ENCODE results near the gene PBRM1. TPM values are rescaled to one million over a fixed set of nuclear protein-coding genes. Genes with fewer than 3 reads are reported as not detected.
"Not testable (repeated sequence)": the region's sequence is repeated elsewhere in the genome, so short reads cannot be mapped to it uniquely, and the experiment has no call there.

The PBRM1 gene
- polyA plus RNA-seq, 3 donors = 56.4 to 63.4 (median 58.7) TPM

- no peak for DNase-seq (ENCODE audit: low read depth in 3 of 3, low spot score in 2 of 3)
These were observed 148.5 kb downstream of the PBRM1 start for GRCh38 chr3:52537165-52537620.

- peak; percentile 83 to 95 (median 89) for DNase-seq (ENCODE audit: low read depth in 3 of 3, low spot score in 2 of 3)
These were observed 149.1 kb downstream of the PBRM1 start, which contains the start of gene UQCC5 for GRCh38 chr3:52536369-52537164. Gene UQCC5 (plus strand): TSS chr3:52536605. CDS start chr3:52536756, 151 bp downstream.

- no peak for DNase-seq (ENCODE audit: low read depth in 3 of 3, low spot score in 2 of 3)
These were observed 149.7 kb downstream of the PBRM1 start for GRCh38 chr3:52536112-52536368.

GRCh38 chr3:52535411-52536111 is 150.2 kb downstream of the PBRM1 start:
- no peak for DNase-seq (ENCODE audit: low read depth in 3 of 3, low spot score in 2 of 3)

GRCh38 chr3:52534281-52535183 is 151.2 kb downstream of the PBRM1 start:
- DNase-seq (ENCODE audit: low read depth in 3 of 3, low spot score in 2 of 3) = no peak

GRCh38 chr3:52533623-52534280 is 152.0 kb downstream of the PBRM1 start, which contains the start of gene NT5DC2:
Gene NT5DC2 (minus strand): TSS chr3:52533857. CDS start chr3:52533737, 120 bp downstream.
- no peak for DNase-seq (ENCODE audit: low read depth in 3 of 3, low spot score in 2 of 3)

- no peak for DNase-seq (ENCODE audit: low read depth in 3 of 3, low spot score in 2 of 3)
These were observed 152.7 kb downstream of the PBRM1 start for GRCh38 chr3:52532838-52533622.

- DNase-seq (ENCODE audit: low read depth in 3 of 3, low spot score in 2 of 3) = no peak
These were observed 153.2 kb downstream of the PBRM1 start for GRCh38 chr3:52532517-52532837.

GRCh38 chr3:52531860-52532516 is 153.7 kb downstream of the PBRM1 start:
- DNase-seq (ENCODE audit: low read depth in 3 of 3, low spot score in 2 of 3) = no peak

- DNase-seq (ENCODE audit: low read depth in 3 of 3, low spot score in 2 of 3) = no peak
These were observed 154.5 kb downstream of the PBRM1 start for GRCh38 chr3:52530918-52531826.

- DNase-seq (ENCODE audit: low read depth in 3 of 3, low spot score in 2 of 3) = no peak
These were observed 156.1 kb downstream of the PBRM1 start for GRCh38 chr3:52529376-52530333.

- no peak for DNase-seq (ENCODE audit: low read depth in 3 of 3, low spot score in 2 of 3)
These were observed 156.9 kb downstream of the PBRM1 start for GRCh38 chr3:52528586-52529375.

GRCh38 chr3:52527732-52528585 is 157.8 kb downstream of the PBRM1 start:
- no peak for DNase-seq (ENCODE audit: low read depth in 3 of 3, low spot score in 2 of 3)

- no peak for DNase-seq (ENCODE audit: low read depth in 3 of 3, low spot score in 2 of 3)
These were observed 158.5 kb downstream of the PBRM1 start for GRCh38 chr3:52527039-52527731.

- DNase-seq (ENCODE audit: low read depth in 3 of 3, low spot score in 2 of 3) = not testable (repeated sequence)
These were observed 159.1 kb downstream of the PBRM1 start for GRCh38 chr3:52526671-52527038.
